Measurements from ENCODE around the gene SMARCB1.

SMARCB1 gene

DNA sequence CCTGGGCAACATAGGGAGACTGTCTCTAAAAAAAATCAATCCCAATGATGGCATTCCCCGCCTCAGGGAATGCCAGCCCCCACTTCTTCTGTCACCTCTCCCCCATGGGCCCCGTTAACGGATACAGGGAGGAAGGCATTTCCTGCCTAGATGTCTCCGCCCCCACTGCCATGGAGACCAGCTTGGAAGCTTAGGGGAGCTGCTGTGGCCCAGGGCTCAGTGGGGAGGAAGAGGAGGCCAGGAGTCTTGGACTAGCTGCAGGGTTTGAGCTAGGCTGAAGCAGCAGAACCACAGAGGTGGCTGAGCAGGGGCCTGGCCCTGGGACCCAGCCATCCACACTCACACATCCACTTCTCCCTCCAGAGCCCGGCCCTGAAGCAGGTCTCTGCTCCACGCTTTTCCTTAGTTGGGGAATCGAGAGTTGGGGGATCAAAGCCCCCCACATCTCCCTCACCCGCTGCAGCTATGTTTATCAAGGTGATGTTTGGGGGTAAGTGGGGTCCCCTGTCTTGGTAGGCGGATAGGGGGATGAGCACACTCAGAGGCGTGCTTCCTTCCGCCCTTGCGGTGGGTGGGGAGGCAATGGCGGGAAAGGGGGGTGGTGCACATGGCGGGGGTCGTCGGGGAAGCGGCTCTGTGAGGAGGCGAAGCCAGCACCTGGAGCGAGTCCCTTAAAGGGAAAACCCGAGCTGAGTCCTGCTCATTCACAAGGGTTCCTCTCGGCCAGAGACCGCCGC, 23.8 kb upstream of the SMARCB1 start, which contains the start of gene C22orf15:
Gene C22orf15, plus strand, starts transcription at position 149 of the 737 bp plus-strand sequence. Its CDS starts 317 bp downstream, at position 466.
- no peak for DNase-seq

DNA sequence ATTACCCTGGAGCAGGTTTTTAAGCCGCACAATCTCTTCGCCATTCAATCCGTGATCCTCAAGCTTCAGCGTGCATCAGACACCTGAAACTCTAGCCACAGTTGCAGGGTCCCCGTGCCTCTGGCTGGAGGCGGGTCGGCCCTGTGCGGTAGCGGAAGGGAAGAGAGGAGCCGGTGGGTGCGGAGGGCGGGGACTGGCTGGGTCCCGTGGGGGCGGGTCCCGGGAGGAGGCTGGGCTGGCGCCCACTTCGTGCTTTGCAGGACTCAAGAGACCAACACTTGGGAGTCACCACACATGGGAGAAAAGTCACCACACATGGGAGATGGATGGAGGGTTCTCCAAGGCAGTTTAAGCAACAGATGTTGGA, 23.2 kb upstream of the SMARCB1 start:
- DNase-seq: no peak

DNA sequence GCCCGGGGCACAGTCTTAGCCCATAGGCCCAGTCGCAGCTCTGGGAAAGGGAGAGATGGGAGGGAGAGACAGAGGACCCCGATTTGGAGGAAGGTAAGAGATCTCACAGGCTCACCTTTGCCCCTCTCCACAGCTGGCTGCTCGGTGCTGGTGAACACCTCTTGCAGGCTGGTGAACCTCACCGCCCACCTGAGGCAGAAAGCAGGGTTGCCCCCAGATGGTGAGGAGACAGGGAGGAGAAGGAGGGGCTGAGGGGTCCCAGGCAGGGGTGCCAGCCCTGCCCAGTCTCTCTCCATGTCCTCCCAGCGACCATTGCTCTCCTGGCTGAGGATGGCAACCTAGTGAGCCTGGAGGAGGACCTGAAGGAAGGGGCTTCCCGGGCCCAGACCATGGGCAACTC, 22.8 kb upstream of the SMARCB1 start:
- DNase-seq: no peak

DNA sequence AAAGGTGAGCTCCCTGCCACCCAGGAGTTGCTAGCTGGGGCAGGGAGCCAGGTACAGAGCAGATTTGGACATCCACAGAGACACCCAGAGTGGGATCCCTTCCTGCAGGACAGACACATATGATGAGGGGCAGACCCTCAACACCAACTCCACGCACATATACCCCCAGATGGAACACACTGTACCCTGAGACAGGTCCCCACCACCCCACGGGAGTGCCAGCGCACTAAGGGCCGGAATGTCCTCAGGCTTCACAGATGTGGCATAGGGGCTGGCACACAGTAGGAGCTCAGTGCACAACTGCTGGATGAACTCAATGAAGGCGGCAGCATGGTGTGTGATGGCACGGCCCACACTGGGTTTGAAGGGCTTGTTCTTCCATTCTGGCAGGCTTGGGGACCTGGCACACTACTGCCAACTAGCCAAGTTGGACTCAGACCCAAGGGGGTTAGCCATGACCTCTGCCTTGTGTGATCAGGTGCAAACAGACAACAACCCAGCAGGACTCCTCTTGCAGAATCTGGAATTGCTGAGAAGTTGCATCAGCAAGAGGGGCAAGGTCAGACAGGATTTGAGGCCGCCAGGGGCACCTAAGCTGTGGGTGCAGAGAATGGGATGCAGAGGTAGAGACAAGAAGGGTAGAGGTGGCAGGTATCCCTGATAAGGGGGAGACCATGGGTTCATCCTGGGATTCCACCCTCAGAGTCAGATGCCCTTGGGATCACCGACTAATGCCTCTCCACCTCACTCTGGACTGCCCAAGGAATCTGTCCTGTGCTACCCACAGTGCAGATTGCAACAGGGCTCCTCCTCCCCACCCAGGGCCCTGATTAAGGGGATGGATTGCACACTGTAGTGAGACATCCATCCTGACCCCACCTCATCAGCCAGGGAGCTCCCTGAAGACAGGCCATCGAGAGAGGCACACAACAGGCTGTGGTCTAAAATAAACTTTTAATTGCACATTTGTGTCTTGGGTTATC, 21.6 kb upstream of the SMARCB1 start:
- no peak for DNase-seq

DNA sequence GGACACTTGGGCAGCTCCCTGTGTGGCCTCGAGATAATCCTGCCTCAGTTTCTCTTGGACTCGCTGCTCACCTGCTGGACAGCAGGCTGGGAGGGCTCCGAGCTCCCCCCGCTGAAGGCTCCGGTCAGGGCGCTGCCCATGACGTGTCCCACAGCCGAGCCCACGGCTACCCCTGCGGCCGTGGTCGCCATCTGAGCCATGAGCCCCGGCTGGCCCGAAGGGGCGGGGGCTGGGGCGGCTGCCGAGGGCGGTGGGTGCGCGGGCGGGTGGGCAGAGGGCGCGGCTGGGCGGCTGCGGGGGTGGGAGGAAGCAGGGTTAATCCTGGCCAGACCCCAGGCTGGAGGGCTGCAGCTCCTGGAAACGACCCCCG, 19.5 kb upstream of the SMARCB1 start:
- DNase-seq: no peak

DNA sequence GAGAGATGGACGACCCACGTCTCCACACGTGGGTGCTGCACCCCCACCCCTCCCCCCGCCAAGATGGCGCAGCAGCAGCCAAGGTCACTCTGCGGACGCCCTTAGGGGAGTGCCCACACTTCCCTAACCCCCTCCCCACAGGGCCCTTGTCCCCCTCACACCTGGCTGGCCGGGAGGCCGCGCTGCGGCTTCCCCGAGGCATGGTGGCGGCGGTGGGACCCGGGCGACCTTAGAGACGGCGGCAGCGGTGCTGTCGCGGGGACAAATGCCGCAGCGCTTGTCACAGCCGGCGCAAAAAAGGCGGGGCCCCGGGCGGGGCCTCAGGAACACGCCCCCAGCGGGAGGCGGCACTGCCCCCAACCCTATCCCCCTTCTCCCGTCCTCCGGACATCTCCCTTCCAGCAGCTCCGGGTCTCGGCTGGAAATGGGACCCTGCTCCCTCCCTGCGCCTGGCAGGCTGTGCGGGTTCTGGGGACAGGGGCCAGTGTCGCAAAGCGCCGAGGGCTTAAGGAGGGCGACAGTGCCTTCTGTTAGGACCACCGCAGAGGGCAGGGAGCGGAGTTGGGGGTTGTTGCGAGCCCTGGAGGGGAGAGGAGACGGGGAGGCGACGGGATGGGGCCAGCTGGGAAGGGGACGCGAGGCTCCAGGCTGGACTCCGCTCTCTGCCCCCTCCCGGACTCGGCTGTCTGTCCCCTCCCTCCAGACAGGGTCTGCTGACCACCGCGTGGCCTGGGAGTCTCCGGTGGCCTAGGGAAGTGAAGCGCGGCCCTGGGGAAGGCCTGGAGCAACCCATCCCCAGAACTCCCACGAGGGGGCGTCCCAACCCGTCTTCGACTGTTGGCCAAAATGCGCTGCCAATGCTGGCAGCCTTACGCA, 18.9 kb upstream of the SMARCB1 start, which contains the start of gene CHCHD10:
Gene CHCHD10, minus strand, starts transcription at position 300 of the 876 bp plus-strand sequence. Its CDS starts 98 bp downstream, at position 202.
- DNase-seq: no peak

DNA sequence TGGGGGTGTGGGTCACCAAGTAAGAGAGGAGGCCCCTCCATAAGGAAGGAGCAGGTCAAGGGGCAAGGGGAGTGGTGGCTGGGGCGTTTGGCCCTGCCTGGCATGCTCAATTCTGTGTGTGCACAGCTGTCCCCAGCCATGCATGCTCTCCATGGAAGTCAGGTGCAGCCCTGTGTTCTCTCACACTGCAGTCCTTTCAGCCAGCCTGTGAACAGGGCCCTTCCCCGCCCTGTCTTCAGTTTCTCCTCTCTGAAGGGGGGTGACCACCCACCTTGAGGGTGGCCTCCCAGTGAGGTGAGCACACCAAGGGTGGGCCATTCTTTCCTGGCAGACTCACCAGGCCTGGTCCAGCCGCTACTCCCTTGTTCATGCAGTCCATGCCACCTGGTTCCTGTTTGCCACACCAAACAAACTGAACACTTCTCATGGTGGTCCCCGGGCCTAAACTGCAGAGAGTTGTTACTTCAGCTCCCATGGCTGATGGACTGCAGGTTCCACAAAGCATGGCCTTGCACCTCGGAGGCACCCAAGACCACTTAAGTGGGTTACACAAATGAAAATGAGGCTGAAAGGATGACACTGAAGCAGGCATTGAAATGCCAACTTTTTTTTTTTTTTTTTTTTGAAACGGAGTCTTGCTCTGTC, 17.3 kb upstream of the SMARCB1 start:
- no peak for DNase-seq

DNA sequence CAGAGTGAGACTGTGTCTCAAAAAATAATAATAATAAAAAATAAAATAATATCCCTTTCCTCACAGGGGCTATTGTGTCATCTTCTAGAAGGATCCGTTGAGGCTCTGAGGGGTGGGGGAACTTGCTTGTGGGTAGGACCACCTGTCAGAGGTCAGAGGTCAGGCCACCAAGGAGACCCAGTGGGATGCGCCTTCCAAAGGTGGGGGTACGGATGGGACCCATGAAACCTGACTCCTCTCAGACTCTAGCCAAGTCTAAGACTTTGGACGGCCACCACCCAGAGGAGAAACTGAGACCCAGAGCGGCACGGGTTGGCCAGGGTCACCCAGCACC, 14.5 kb upstream of the SMARCB1 start:
- no peak for DNase-seq

DNA sequence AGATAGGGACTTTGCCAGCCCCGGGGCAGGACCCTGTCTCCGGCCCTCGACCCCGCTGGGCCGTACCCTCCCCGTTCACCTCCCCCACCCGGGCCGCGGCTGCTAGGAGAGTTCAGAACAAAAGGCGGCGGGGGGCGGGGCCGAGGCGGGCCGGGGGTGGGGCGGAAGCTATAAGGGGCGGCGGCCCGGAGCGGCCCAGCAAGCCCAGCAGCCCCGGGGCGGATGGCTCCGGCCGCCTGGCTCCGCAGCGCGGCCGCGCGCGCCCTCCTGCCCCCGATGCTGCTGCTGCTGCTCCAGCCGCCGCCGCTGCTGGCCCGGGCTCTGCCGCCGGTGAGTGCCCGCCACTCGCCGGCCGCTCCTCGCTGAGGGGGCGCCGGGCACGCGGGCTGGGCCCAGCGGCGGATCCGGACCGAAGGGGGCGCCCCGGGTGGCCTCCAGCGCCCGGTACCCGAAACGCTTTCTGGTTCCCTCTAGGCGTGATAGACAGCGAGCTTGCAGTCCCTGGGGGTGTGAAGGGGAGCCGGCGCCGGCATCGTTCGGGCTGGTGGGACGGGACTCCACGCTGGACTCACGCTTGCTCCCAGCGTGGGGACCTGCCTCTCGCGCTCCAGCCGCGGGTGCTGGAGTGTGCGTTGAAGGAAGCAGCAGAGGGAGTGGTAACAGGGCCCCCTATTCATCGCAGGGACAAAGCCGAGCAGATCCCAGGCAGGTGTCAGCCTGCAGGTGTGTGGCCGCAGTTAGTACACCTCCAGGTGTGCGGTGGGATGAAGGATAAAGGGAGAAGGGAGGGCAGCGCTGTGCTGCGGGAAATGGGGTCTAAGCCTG, 13.9 kb upstream of the SMARCB1 start, which contains the start of gene MMP11:
Gene MMP11, plus strand, starts transcription at position 201 of the 825 bp plus-strand sequence. Its CDS starts 22 bp downstream, at position 223.
- DNase-seq: no peak

DNA sequence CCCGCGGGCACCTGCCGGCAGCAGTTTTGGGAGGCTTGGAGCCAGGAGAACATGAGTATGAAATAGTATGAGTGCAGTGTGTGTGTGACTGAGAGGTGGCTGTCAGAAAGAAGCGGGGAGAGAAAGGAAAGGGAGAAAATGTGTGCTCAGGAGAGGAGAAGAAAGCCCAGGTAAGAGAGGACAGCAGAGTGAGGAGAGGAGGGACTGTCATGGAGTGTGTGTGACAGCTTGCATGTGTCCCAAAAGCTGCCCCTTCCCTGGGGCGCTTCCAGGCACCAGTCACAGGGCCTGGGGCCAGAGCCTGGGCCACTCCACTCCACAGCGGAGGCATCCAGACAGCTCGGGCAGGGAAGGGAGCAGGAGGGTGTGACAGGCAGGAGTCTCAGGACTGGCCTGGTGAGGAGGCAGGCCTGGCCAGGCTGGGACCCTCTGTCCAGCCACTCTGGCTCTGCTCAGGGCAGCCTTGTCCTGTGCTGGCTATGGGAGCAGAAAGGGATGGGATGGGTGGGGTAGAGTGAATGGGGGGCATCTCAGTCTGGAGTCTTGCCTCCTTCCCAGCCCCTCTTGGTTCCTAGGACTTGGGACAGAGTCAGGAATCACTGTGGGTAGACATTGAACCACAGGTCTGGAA, 13.2 kb upstream of the SMARCB1 start:
- no peak for DNase-seq

DNA sequence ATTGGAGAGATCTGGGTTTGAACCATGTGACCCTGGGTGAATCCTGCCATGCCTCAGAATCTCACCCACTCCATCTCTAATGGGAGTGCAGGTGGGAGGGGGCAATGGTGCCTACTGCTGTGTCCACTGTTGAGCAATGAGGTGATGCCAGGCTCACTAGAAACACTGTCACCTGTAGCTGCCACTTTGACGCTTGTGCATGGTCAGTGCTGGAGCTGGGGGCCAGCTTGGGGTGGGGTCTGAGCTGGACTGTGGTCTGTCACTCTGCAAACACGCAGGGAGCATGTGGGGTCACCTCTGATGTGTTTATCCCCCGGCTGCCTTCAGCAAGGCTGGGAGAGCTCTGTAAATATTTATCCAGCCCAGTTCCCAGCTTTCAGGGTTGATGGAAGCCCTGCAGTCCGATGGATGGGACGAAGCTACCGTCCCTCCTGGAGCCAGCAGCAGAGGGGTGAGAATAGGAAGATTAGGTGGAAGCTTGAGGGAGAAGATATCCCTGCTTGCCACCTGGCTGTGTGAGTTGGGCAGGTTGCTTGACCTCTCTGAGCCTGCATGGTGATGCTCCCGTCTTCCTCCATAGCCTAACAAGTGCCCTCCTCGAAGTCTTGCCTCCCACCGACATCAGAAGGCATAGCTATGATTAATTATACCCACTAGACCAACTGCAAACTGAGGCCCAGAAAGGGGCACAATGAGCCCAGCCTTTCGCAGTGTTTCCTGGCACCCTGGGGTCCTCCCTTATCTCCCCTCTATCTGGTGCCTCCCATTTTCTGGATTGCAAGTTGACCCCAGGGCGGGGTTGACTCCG, 12.4 kb upstream of the SMARCB1 start:
- DNase-seq: no peak

DNA sequence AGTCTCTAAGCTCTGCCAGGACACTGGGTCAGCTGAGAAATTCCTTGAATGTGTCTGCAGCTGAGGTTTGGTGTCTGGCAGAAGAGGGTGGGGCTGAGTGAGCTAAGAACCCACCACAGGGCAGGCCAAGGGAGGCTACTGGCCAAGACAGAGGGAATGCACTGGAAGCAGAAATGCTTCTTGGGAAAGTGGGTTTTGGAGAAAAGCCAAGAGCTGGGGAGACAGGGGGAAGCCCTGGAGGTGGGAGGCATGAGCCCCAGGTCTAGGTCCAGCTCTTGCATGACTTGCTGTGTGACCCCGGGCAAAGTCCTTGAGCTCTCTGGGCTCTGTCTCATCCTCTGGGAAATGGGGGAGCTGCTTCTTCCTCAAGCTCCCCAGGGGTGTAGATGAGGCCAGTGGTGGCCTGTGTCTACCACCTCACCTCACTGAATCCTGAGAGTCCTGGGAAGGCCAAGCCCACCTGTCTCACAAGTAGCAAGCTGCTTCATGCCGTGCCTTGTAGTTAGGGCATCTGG, 11.8 kb upstream of the SMARCB1 start:
- DNase-seq: no peak

DNA sequence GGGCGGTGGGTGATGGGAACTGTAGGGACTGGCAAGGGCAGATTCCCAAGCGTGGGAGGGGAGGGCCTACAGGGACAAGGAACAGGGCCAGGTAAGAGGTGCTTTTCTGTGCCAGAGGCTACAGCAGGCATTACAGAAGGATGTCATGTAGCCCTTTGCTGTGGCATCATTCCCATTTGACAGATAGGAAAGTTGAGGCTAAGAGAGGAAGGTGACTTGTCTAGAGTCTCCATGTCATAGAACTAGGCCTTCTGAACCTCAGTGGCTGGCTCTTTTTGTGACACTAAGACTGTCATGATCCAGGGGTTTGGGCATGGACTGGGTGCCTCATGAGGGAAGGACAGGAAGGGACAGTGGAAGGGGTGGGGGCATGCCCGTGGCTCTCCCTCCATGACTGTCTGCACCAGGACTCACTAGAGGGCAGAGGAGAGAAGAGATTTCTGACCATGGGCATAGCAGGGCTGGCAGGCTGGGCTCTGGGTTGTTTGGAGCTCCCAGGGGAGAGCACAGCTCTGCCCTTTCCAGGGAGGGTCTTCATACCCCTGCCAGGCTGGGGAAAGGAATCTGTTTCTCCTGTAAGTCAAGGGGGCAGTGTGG, 10.9 kb upstream of the SMARCB1 start:
- DNase-seq: no peak

DNA sequence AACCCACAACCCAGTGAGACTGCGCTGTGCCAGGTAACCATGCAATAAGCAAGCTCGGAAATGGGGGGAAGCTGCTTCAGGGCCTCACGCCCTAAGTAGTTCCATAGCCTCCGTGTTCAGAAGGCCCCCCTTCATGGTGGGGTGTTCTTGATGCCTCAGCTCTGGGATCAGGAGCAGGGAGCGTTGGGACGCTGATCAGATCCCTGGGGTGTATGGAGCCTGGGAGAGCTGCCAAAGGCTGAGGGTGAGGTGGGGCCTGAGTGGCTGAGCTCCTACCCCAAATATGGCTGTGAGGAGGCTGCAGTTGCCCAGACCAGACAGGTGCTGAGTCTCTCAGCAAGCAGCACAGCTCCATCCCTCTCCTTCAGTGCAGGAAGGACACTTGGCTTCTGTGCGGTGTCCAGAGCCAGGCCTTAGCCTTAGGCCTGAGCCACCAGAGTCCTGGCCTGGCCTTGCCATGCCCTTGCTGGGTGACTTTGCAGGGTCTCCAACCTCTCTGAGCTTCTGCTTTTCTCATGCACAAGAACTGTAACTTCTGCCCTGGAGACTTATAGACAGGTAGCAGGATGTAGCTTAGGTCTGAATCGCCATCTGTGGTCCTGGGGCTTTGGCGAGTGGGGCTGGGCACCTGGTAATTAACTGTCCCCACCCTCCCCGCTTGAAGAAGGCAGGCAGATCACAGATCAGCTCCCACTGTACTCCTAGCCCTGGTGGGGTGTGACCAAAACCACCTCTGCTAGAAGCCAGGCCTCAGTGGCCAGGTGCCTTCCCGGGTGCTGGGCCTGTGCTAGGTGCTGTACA, 8.8 kb upstream of the SMARCB1 start:
- DNase-seq: no peak

DNA sequence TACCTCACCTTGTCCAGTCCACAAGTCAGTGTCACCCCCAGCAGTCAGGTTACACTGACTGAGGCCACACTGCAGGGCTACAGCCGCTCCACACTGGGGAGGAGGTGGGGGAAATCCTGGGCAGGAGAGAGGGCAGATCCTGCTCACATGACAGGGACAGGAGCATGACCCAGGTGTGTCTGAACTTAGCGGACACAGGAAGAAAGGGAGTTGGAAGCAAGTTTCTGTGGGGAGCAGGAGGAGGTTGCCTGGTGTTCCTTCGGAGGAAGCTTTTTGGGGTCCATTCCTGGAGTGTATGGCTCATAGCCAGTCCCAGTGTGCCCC, 8.2 kb upstream of the SMARCB1 start:
- DNase-seq: no peak

DNA sequence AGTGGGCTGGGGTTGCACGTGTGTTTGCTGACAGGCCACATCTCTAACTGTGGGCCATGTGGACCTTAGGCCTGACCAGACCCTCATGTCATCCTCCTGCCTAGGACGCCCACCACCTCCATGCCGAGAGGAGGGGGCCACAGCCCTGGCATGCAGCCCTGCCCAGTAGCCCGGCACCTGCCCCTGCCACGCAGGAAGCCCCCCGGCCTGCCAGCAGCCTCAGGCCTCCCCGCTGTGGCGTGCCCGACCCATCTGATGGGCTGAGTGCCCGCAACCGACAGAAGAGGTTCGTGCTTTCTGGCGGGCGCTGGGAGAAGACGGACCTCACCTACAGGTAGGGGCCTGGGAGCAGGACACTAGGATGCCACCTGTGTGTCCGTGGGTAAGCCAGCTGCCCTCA, 7.7 kb upstream of the SMARCB1 start:
- DNase-seq: no peak

DNA sequence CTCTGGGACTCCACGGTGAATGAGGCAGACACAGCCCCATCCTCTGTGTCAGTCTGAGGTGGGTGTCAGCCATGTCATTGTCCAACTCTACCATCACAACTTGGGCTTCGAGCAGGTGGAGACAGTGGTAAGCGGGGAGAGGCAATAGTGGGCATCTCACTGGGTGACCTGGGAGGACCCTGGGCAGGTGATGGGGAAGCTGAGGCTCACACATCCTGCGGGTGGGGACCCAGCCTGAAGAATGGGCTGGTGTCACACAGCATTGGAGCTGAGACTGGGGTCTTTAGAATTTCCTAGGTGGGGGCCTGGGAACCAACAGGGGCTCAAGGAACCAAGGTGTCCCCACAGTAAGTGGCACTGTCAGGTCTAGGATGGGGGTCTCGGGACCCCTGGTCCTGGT, 7.0 kb upstream of the SMARCB1 start:
- DNase-seq: no peak

DNA sequence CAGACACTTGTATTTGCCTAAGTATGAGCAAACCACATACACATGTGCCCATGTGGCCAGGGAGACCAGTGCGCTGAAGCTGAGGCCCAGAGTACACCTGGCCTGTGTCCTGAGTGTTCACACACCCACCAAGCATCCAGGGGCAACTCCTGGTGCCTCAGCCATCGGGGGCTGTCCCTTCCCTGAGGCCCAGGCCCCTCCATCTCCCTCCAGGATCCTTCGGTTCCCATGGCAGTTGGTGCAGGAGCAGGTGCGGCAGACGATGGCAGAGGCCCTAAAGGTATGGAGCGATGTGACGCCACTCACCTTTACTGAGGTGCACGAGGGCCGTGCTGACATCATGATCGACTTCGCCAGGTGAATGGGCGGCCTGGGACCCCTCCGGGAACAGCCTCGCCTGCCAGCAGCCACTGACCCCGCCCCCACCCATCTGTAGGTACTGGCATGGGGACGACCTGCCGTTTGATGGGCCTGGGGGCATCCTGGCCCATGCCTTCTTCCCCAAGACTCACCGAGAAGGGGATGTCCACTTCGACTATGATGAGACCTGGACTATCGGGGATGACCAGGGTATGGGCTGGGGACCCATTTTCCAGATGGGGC, 6.5 kb upstream of the SMARCB1 start:
- no peak for DNase-seq
